Transverse colon (tissue), 4 donors: ENCODE measurements around the gene ZNHIT3. TPM values are rescaled to one million over a fixed set of nuclear protein-coding genes. Genes with fewer than 3 reads are reported as not detected.

Experiments
- DNase-seq: peaks from one replicate; pipeline ENCODE4 v3.0.0-alpha.2; 2019
- H3K27ac ChIP-seq, 4 donors: fragments of 200-600 bp; sonication (generic); 2 replicates each; pipeline ENCODE4 v1.5.1; 2016 to 2018; ENCODE audit warnings: inconsistent platforms in 4 of 4
- H3K27me3 ChIP-seq: fragments of 200-600 bp; sonication (generic); 2 replicates; pipeline ENCODE4 v1.5.1; 2017; ENCODE audit warnings: inconsistent platforms
- H3K36me3 ChIP-seq, 4 donors: fragments of 200-600 bp; sonication (generic); 2 replicates each; pipeline ENCODE4 v1.5.1; 2017 to 2019; ENCODE audit warnings: inconsistent platforms in 4 of 4
- H3K4me1 ChIP-seq, 4 donors: fragments of 200-600 bp; sonication (generic); 2 replicates each; pipeline ENCODE4 v1.5.1; 2017 to 2020; ENCODE audit warnings: inconsistent platforms in 4 of 4
- H3K4me3 ChIP-seq, 4 donors: fragments of 200-600 bp; sonication (generic); 1 replicate in 1 of 4; 2 replicates in 3 of 4; pipeline versions ENCODE4 v1.5.1 to v1.6.1; 2017 to 2019; ENCODE audit warnings: inconsistent platforms in 4 of 4
- H3K9me3 ChIP-seq, 2 donors: fragments of 200-600 bp; sonication (generic); 2 replicates each; pipeline ENCODE4 v1.5.1; 2017 to 2019; ENCODE audit warnings: inconsistent platforms in 2 of 2
- EP300 ChIP-seq: sonication (generic); formaldehyde crosslinking; IDR thresholded peaks from one replicate; pipeline ENCODE4 v1.6.1; 2017; ENCODE audit warnings: antibody characterized with exemption, low read depth
- POLR2A ChIP-seq: fragments of 450-650 bp; IDR thresholded peaks from one replicate; pipeline ENCODE4 v1.6.1; 2016; ENCODE audit warnings: antibody characterized with exemption, mild to moderate bottlenecking, moderate library complexity
- POLR2AphosphoS5 ChIP-seq, 3 donors: sonication (generic); formaldehyde crosslinking; IDR thresholded peaks; one replicate each; pipeline ENCODE4 v1.6.1; 2016; ENCODE audit warnings: antibody characterized with exemption in 3 of 3
- WGBS, 2 donors: methylation state at CpG; one replicate each; pipeline ENCODE4 v1.1.5; 2018; ENCODE audit warnings: low coverage in 1 of 2; 5-methylcytosine and 5-hydroxymethylcytosine counted together
- in situ Hi-C, 4 donors: fragments of 200-750 bp; cut with MboI; loops; one replicate each; pipeline versions ENCODE4 v1.15.0 to v1.15.1; 2017; ENCODE audit warnings: low sequenced_read_pairs in 3 of 4, low pct_ligation_motif_present in 1 of 4, low pct_unique_long_range_greater_than_20kb in 1 of 4
- intact Hi-C: fragments of 100-400 bp; cut with DNase I; formaldehyde crosslinking; loops from one replicate; pipeline ENCODE4 v1.15.1; 2023; ENCODE audit warnings: low total_unique reads
- total RNA-seq, 4 donors: library from RNA; depleted of rRNA; stranded (reverse); fragments of >200 nt; gene quantifications; one replicate each; pipeline ENCODE4 v1.1.0, GENCODE V29; 2016
- TF ChIP-seq, protein P1 (sequence below), 5 experiments: fragments of 200-600 bp in 3 of 5; fragments of 450-650 bp in 2 of 5; sonication (generic) in 3 of 5; IDR thresholded peaks; 1 replicate in 2 of 5; 2 replicates in 3 of 5; pipeline ENCODE4 v1.5.1; 2016 to 2017; ENCODE audit warnings: antibody characterized with exemption in 5 of 5, inconsistent platforms in 3 of 5, mild to moderate bottlenecking in 2 of 5, moderate library complexity in 1 of 5

Gene ZNHIT3
- total RNA-seq, 4 donors from 2014 or later = 6.7 to 38.6 (median 27.2) TPM

DNA sequence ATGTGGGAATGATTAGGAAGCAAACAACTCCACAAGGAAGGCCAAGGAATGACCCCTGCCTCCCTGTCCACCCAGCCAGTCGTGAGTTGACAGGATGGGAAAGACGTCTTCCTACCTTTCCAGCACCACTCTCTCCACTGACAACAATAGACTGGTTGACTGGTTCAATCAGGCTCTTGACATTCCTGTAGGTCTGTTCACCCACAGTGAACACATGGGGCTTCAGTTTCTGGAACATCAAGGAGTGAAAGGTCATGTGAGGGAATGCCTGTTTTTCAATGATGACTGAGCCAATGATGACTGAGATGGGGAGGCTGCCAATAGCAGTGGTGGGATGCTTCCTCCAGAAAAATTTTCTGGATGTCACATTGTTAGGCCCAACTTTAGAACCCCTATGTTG, 38.6 kb downstream of the ZNHIT3 start:
- Histone ChIP-seq H3K27ac (no peak overlapping the region), H3K4me3 (no peak overlapping the region), H3K36me3 (peaks cover 0 to 32% (median 14%) of the 10 kb centered on the region in 4 donors), H3K4me1 (no peaks in the 10 kb centered on the region), H3K9me3 (no peaks in the 10 kb centered on the region), H3K27me3 (no peaks in the 10 kb centered on the region)
- intact Hi-C loops (no loop called here), in situ Hi-C loops (no loop called here)
- no peak for TF ChIP-seq POLR2A
- no peak for TF ChIP-seq EP300
- TF ChIP-seq, protein P1, sequence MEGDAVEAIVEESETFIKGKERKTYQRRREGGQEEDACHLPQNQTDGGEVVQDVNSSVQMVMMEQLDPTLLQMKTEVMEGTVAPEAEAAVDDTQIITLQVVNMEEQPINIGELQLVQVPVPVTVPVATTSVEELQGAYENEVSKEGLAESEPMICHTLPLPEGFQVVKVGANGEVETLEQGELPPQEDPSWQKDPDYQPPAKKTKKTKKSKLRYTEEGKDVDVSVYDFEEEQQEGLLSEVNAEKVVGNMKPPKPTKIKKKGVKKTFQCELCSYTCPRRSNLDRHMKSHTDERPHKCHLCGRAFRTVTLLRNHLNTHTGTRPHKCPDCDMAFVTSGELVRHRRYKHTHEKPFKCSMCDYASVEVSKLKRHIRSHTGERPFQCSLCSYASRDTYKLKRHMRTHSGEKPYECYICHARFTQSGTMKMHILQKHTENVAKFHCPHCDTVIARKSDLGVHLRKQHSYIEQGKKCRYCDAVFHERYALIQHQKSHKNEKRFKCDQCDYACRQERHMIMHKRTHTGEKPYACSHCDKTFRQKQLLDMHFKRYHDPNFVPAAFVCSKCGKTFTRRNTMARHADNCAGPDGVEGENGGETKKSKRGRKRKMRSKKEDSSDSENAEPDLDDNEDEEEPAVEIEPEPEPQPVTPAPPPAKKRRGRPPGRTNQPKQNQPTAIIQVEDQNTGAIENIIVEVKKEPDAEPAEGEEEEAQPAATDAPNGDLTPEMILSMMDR (IDR thresholded peaks at IDR 0.05) = no peak
- TF ChIP-seq POLR2AphosphoS5 (IDR thresholded peaks at IDR 0.05) = no peak
- DNase-seq = no peak
- WGBS, 2 donors = 95% methylated on average over 2 of the region's 2 CpGs; no CpG with 5 or more reads in 1 of the 2 donors

- H3K9me3 ChIP-seq = no peaks in the 10 kb centered on the region
- intact Hi-C loops (no loop called here), in situ Hi-C loops (no loop called here)
- TF ChIP-seq EP300 = no peak
- TF ChIP-seq, protein P1 (IDR thresholded peaks at IDR 0.05) = no peak
- no peak for TF ChIP-seq POLR2AphosphoS5 (IDR thresholded peaks at IDR 0.05)
- TF ChIP-seq POLR2A = no peak
- H3K27ac ChIP-seq = no peak overlapping the region
- H3K27me3 ChIP-seq = no peaks in the 10 kb centered on the region
- no peaks in the 10 kb centered on the region for H3K4me1 ChIP-seq
- no peak overlapping the region for H3K4me3 ChIP-seq
- peaks cover 0 to 32% (median 10%) of the 10 kb centered on the region in 4 donors for H3K36me3 ChIP-seq
- 96 to 100% methylated on average over 1 to 6 of the region's 6 CpGs for WGBS, 2 donors
- DNase-seq = no peak
These were observed 39.4 kb downstream of the ZNHIT3 start for GRCh38 chr17:36525888-36526287.

- in situ Hi-C loops (no loop called here), intact Hi-C loops (no loop called here)
- no peaks in the 10 kb centered on the region for H3K4me1 ChIP-seq
- no peak overlapping the region for H3K27ac ChIP-seq
- no peaks in the 10 kb centered on the region for H3K9me3 ChIP-seq
- peaks cover 0 to 32% (median 9%) of the 10 kb centered on the region in 4 donors for H3K36me3 ChIP-seq
- no peak for DNase-seq
- TF ChIP-seq EP300 (no peak), POLR2A (no peak), POLR2AphosphoS5 (IDR thresholded peaks at IDR 0.05) (no peak)
- TF ChIP-seq, protein P1 (IDR thresholded peaks at IDR 0.05) = no peak
- H3K4me3 ChIP-seq = no peak overlapping the region
- 99 to 100% methylated on average over 1 to 7 of the region's 7 CpGs for WGBS, 2 donors
- no peaks in the 10 kb centered on the region for H3K27me3 ChIP-seq
These were observed 41.3 kb downstream of the ZNHIT3 start for GRCh38 chr17:36527621-36528250.

DNA sequence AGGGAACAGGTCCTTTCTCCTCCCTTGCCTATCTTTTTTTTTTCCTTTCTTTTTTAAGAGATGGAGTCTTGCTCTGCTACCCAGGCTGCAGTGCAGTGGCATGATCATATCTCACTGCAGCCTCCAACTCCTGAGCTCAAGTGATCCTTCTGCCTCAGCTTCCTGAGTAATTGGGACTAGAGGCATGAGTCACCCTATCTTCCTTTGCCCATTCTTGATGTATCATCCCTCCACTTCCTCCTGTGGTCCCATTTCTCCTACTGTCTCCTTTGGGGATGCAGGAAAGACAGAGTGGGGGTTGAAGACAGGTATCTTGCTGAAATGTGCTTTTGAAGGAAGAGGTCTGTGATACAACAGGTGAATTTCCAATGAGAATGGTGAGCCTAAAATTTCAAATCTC, 42.6 kb downstream of the ZNHIT3 start:
- Histone ChIP-seq H3K4me1 (peaks cover 0 to 9% (median 8%) of the 10 kb centered on the region in 4 donors), H3K9me3 (no peaks in the 10 kb centered on the region), H3K4me3 (no peak overlapping the region), H3K27ac (no peak overlapping the region), H3K36me3 (peaks cover 0 to 27% (median 6%) of the 10 kb centered on the region in 4 donors), H3K27me3 (no peaks in the 10 kb centered on the region)
- in situ Hi-C loops (no loop called here), intact Hi-C loops (no loop called here)
- no peak for DNase-seq
- no peak for TF ChIP-seq EP300
- TF ChIP-seq, protein P1 (IDR thresholded peaks at IDR 0.05) = no peak
- no peak for TF ChIP-seq POLR2AphosphoS5 (IDR thresholded peaks at IDR 0.05)
- no peak for TF ChIP-seq POLR2A
